SH-SY5Y (cell line): Measurements from ENCODE around the gene FSTL5.

ENCODE experiments used
- GATA2 ChIP-seq: IDR thresholded peaks from 2 replicates; pipeline ENCODE4 v1.6.1; 2011; ENCODE audit warnings: mild to moderate bottlenecking, low read depth, low read length
- GATA3 ChIP-seq: IDR thresholded peaks from 2 replicates; pipeline ENCODE4 v1.6.1; 2011; ENCODE audit warnings: low read depth, mild to moderate bottlenecking, low read length, moderate library complexity

DNA sequence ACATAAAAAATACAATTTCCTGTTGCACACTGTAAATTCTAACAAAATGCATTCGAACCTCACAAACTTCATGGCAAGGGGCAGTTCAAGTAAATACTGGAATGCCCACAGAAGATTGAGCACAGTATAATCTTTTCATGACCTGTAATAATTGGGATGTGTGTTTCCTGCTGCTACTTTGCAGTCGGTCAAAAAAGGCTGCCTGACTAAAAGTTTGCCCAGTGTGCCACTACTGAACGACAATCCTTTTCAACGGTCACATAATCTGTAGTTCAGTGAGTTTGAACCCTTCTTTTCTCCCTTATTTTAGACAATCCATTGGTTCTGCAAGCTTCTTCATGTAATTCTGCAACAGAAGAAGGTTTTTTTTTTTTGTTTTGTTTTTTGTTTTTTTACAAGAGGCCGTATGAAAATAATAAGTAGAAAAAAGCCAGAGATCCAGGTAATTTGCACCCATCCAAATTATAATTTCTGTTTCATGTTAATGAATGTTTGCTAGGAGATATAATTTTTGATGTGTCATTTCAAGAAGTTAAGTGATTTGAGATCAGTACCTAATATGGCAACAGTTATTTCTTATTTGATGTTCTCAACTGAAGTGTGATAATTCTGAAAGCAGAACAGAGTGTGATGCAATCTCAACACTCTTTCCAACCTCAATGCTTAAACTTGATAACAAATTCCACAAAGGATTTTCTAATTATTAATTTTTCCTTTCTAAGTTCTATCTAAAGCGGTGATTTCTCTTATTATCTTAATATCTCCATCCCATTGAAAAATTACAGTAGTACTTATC lies 237.6 kb downstream of the FSTL5 start:
- TF ChIP-seq GATA2 (no peak), GATA3 (no peak)
